ENCODE measurements around the gene AHCYL1.

AHCYL1 gene

GRCh38 chr1:110061341-110061740 lies 76.8 kb downstream of the AHCYL1 start:
- H3K9me3 ChIP-seq (replicated peaks in 1 of 2; ENCODE audit: control insufficient read depth in 2 of 2, insufficient read depth in 1 of 2, low read depth in 1 of 2, low read length in 2 of 2), result no peaks in the 10 kb centered on the region
- WGBS, 2 donors (ENCODE audit: extremely low coverage in 2 of 2, insufficient read length in 2 of 2, insufficient replicate concordance in 1 of 2), result no CpG with 5 or more reads among the region's 10 CpGs
- no peak overlapping the region for H2AK5ac ChIP-seq (ENCODE audit: low read depth, low read length)
- H3K18ac ChIP-seq (ENCODE audit: low read length), result no peak overlapping the region
- H2BK120ac ChIP-seq (ENCODE audit: low read depth, low read length), result no peak overlapping the region
- H3K14ac ChIP-seq (ENCODE audit: low read length), result no peak overlapping the region
- no peak overlapping the region for H4K8ac ChIP-seq (ENCODE audit: low read depth, low read length)
- peaks cover 18 to 48% of the 10 kb centered on the region in 2 donors for H3K36me3 ChIP-seq (replicated peaks in 1 of 2; ENCODE audit: control insufficient read depth in 2 of 2, insufficient read depth in 2 of 2, low read length in 2 of 2)
- no peak for DNase-seq (ENCODE audit: low spot score)
- no peak overlapping the region for H2AFZ ChIP-seq (ENCODE audit: low read length)
- H3K9ac ChIP-seq (ENCODE audit: low read depth, low read length, poor library complexity), result no peak overlapping the region
- no peak overlapping the region for H3K4me3 ChIP-seq (ENCODE audit: low read length in 2 of 2)
- H3K4me2 ChIP-seq (ENCODE audit: insufficient read depth, low read length, poor library complexity, severe bottlenecking), result no peak overlapping the region
- H3K27ac ChIP-seq (replicated peaks; ENCODE audit: low read length), result no peak overlapping the region
- H3K27me3 ChIP-seq (ENCODE audit: control insufficient read depth in 3 of 3, insufficient read depth in 3 of 3, low read depth in 1 of 3, low read length in 3 of 3), result peaks cover 0 to 16% (median 8%) of the 10 kb centered on the region in 3 experiments
- H3K23ac ChIP-seq (ENCODE audit: low read depth, low read length, poor library complexity), result peak overlapping the region; percentile 17
- H2BK12ac ChIP-seq (ENCODE audit: low read length), result no peak overlapping the region
- H2BK5ac ChIP-seq (ENCODE audit: low read length), result peak overlapping the region; percentile 30
- no peaks in the 10 kb centered on the region for H3K79me1 ChIP-seq (ENCODE audit: low read depth, low read length)
- no peak overlapping the region for H4K91ac ChIP-seq (ENCODE audit: low read depth, low read length, poor library complexity)
- H2BK15ac ChIP-seq (ENCODE audit: low read length), result no peak overlapping the region
- H3K4ac ChIP-seq (ENCODE audit: low read length), result no peak overlapping the region
- H3K4me1 ChIP-seq (ENCODE audit: control insufficient read depth in 2 of 2, insufficient read depth in 1 of 2, low read depth in 1 of 2, low read length in 2 of 2), result peaks cover 0 to 4% of the 10 kb centered on the region in 2 donors

DNA sequence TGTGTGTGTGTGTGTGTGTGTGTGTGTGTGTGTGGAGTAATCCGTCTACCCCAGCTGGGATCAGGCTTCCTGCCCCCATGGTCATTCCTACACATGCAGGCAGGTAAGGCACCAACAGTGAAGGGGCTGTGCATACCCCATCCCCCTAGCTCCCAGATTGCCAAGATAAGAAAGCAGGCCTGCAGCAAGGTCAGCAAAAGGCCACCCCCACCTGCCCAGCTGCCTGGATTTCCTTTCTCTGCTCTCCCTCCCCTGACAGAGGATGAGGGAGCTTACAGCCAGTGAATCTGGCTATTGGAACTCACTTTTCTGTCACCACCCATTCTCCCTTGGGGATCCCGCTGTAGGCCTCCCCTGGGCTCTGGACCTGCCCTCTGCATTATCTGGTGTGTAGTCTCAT lies 78.0 kb downstream of the AHCYL1 start:
- Histone ChIP-seq H4K91ac (ENCODE audit: low read depth, low read length, poor library complexity) (no peak overlapping the region), H3K4me1 (ENCODE audit: control insufficient read depth in 2 of 2, insufficient read depth in 1 of 2, low read depth in 1 of 2, low read length in 2 of 2) (peaks cover 0 to 5% of the 10 kb centered on the region in 2 donors), H2BK120ac (ENCODE audit: low read depth, low read length) (no peak overlapping the region), H3K9me3 (replicated peaks in 1 of 2; ENCODE audit: control insufficient read depth in 2 of 2, insufficient read depth in 1 of 2, low read depth in 1 of 2, low read length in 2 of 2) (peaks cover 4 to 6% of the 10 kb centered on the region in 2 donors), H3K4me2 (ENCODE audit: insufficient read depth, low read length, poor library complexity, severe bottlenecking) (no peak overlapping the region), H3K27me3 (ENCODE audit: control insufficient read depth in 3 of 3, insufficient read depth in 3 of 3, low read depth in 1 of 3, low read length in 3 of 3) (peaks cover 8 to 27% (median 20%) of the 10 kb centered on the region in 3 experiments), H4K8ac (ENCODE audit: low read depth, low read length) (no peak overlapping the region), H3K79me1 (ENCODE audit: low read depth, low read length) (no peaks in the 10 kb centered on the region), H3K23ac (ENCODE audit: low read depth, low read length, poor library complexity) (no peak overlapping the region), H2BK15ac (ENCODE audit: low read length) (no peak overlapping the region), H3K9ac (ENCODE audit: low read depth, low read length, poor library complexity) (peak overlapping the region; percentile 14), H3K4ac (ENCODE audit: low read length) (no peak overlapping the region), H2AFZ (ENCODE audit: low read length) (no peak overlapping the region), H2BK5ac (ENCODE audit: low read length) (peak overlapping the region; percentile 45), H2BK12ac (ENCODE audit: low read length) (no peak overlapping the region), H3K4me3 (ENCODE audit: low read length in 2 of 2) (no peak overlapping the region), H3K27ac (replicated peaks; ENCODE audit: low read length) (no peak overlapping the region), H3K14ac (ENCODE audit: low read length) (no peak overlapping the region), H3K36me3 (replicated peaks in 1 of 2; ENCODE audit: control insufficient read depth in 2 of 2, insufficient read depth in 2 of 2, low read length in 2 of 2) (peaks cover 10 to 36% of the 10 kb centered on the region in 2 donors), H2AK5ac (ENCODE audit: low read depth, low read length) (no peak overlapping the region), H3K18ac (ENCODE audit: low read length) (no peak overlapping the region)
- no CpG with 5 or more reads among the region's 2 CpGs for WGBS, 2 donors (ENCODE audit: extremely low coverage in 2 of 2, insufficient read length in 2 of 2, insufficient replicate concordance in 1 of 2)
- no peak for DNase-seq (ENCODE audit: low spot score)

- Histone ChIP-seq H2BK12ac (ENCODE audit: low read length) (no peak overlapping the region), H3K79me1 (ENCODE audit: low read depth, low read length) (no peaks in the 10 kb centered on the region), H3K27ac (replicated peaks; ENCODE audit: low read length) (no peak overlapping the region), H3K4me2 (ENCODE audit: insufficient read depth, low read length, poor library complexity, severe bottlenecking) (no peak overlapping the region), H3K27me3 (ENCODE audit: control insufficient read depth in 3 of 3, insufficient read depth in 3 of 3, low read depth in 1 of 3, low read length in 3 of 3) (peaks cover 20 to 39% (median 32%) of the 10 kb centered on the region in 3 experiments), H2BK5ac (ENCODE audit: low read length) (no peak overlapping the region), H3K36me3 (replicated peaks in 1 of 2; ENCODE audit: control insufficient read depth in 2 of 2, insufficient read depth in 2 of 2, low read length in 2 of 2) (peaks cover 8 to 24% of the 10 kb centered on the region in 2 donors), H2AK5ac (ENCODE audit: low read depth, low read length) (no peak overlapping the region), H2BK15ac (ENCODE audit: low read length) (no peak overlapping the region), H3K23ac (ENCODE audit: low read depth, low read length, poor library complexity) (no peak overlapping the region), H4K91ac (ENCODE audit: low read depth, low read length, poor library complexity) (no peak overlapping the region), H3K18ac (ENCODE audit: low read length) (peak overlapping the region; percentile 19), H3K4me3 (ENCODE audit: low read length in 2 of 2) (no peak overlapping the region), H3K4me1 (ENCODE audit: control insufficient read depth in 2 of 2, insufficient read depth in 1 of 2, low read depth in 1 of 2, low read length in 2 of 2) (peaks cover 0 to 6% of the 10 kb centered on the region in 2 donors), H4K8ac (ENCODE audit: low read depth, low read length) (no peak overlapping the region), H2AFZ (ENCODE audit: low read length) (no peak overlapping the region), H3K9me3 (replicated peaks in 1 of 2; ENCODE audit: control insufficient read depth in 2 of 2, insufficient read depth in 1 of 2, low read depth in 1 of 2, low read length in 2 of 2) (peaks cover 4 to 6% of the 10 kb centered on the region in 2 donors), H3K14ac (ENCODE audit: low read length) (no peak overlapping the region), H3K4ac (ENCODE audit: low read length) (no peak overlapping the region), H3K9ac (ENCODE audit: low read depth, low read length, poor library complexity) (no peak overlapping the region), H2BK120ac (ENCODE audit: low read depth, low read length) (no peak overlapping the region)
- DNase-seq (ENCODE audit: low spot score), result no peak
- WGBS, 2 donors (ENCODE audit: extremely low coverage in 2 of 2, insufficient read length in 2 of 2, insufficient replicate concordance in 1 of 2), result no CpG with 5 or more reads among the region's 4 CpGs
Measured at GRCh38 chr1:110063781-110064180, 79.2 kb downstream of the AHCYL1 start.

DNA sequence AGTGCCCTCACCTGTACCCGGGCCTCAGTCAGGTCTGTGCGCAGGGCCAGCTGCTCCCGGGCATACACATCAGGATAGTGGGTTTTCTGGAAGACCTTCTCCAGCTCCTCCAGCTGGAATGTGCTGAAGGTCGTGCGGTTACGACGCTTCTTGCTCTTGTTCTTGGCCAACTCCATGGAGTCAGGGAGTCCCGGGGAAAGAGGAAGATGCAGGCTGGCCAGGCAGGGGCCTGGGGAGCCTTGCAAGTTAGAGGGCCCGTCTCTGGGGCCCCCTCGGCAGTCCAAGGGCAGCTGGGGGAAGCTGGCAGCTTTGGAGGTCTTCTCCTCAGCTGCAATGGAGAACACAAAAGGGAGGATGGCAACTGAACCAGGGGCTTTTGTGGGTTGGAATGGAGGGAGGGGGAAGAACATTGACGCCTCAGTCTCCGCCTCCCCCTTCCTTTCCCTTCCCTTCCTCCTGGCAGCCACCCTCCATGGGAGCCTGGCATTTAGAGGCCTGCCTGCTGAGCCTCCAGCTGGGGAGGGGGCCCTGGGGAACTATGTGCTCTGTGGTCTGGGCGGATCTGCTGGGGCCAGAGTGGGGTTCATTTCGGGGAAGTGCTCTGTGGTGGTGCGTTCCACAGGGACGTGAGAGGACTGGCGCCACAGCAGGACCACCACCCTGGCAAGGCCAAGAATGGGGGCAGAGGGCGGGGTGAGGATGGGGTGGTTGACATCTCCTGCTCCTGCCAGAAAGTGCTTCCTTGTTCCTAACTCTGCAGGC lies 80.2 kb downstream of the AHCYL1 start:
- Histone ChIP-seq H2BK5ac (ENCODE audit: low read length) (no peak overlapping the region), H3K18ac (ENCODE audit: low read length) (peak overlapping the region; percentile 25), H3K27me3 (ENCODE audit: control insufficient read depth in 3 of 3, insufficient read depth in 3 of 3, low read depth in 1 of 3, low read length in 3 of 3) (peaks cover 30 to 49% (median 41%) of the 10 kb centered on the region in 3 experiments), H3K4me2 (ENCODE audit: insufficient read depth, low read length, poor library complexity, severe bottlenecking) (no peak overlapping the region), H3K4me3 (ENCODE audit: low read length in 2 of 2) (no peak overlapping the region), H3K4ac (ENCODE audit: low read length) (no peak overlapping the region), H3K9ac (ENCODE audit: low read depth, low read length, poor library complexity) (no peak overlapping the region), H3K4me1 (ENCODE audit: control insufficient read depth in 2 of 2, insufficient read depth in 1 of 2, low read depth in 1 of 2, low read length in 2 of 2) (peaks cover 0 to 6% of the 10 kb centered on the region in 2 donors), H3K36me3 (replicated peaks in 1 of 2; ENCODE audit: control insufficient read depth in 2 of 2, insufficient read depth in 2 of 2, low read length in 2 of 2) (peaks cover 8 to 18% of the 10 kb centered on the region in 2 donors), H3K9me3 (replicated peaks in 1 of 2; ENCODE audit: control insufficient read depth in 2 of 2, insufficient read depth in 1 of 2, low read depth in 1 of 2, low read length in 2 of 2) (peaks cover 4 to 6% of the 10 kb centered on the region in 2 donors), H2BK120ac (ENCODE audit: low read depth, low read length) (no peak overlapping the region), H4K8ac (ENCODE audit: low read depth, low read length) (no peak overlapping the region), H2AFZ (ENCODE audit: low read length) (no peak overlapping the region), H3K79me1 (ENCODE audit: low read depth, low read length) (no peaks in the 10 kb centered on the region), H2BK12ac (ENCODE audit: low read length) (no peak overlapping the region), H3K23ac (ENCODE audit: low read depth, low read length, poor library complexity) (no peak overlapping the region), H2BK15ac (ENCODE audit: low read length) (no peak overlapping the region), H3K14ac (ENCODE audit: low read length) (peak overlapping the region; percentile 67), H2AK5ac (ENCODE audit: low read depth, low read length) (peak overlapping the region; percentile 17), H4K91ac (ENCODE audit: low read depth, low read length, poor library complexity) (no peak overlapping the region), H3K27ac (replicated peaks; ENCODE audit: low read length) (no peak overlapping the region)
- DNase-seq (ENCODE audit: low spot score), result no peak
- WGBS, 2 donors (ENCODE audit: extremely low coverage in 2 of 2, insufficient read length in 2 of 2, insufficient replicate concordance in 1 of 2), result no CpG with 5 or more reads among the region's 18 CpGs

All from neuronal stem cell (in vitro differentiated cells).